HG03460 (cell line): ENCODE data around the gene FCER1A.
"Not testable (repeated sequence)": the region's sequence is repeated elsewhere in the genome, so short reads cannot be mapped to it uniquely, and the experiment has no call there.

Experiments
- ATAC-seq: cut with Tn5 transposase; IDR thresholded peaks from one replicate; pipeline ENCODE4 v1.9.1; 2021; ENCODE audit not compliant: unreplicated experiment

Gene FCER1A

DNA sequence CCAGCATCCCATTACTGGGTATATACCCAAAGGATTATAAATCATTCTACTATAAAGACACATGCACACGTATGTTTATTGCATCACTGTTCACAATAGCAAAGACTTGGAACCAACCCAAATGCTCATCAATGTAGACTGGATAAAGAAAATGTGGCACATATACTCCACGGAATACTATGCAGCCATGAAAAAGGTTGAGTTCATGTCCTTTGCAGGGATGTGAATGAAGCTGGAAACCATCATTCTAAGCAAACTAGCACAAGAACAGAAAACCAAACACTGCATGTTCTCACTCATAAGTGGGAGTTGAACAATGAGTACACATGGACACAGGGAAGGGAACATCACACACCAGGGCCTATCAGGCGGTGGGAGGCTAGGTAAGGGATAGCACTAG is 47.2 kb downstream of the FCER1A start:
- ATAC-seq: not testable (repeated sequence)

DNA sequence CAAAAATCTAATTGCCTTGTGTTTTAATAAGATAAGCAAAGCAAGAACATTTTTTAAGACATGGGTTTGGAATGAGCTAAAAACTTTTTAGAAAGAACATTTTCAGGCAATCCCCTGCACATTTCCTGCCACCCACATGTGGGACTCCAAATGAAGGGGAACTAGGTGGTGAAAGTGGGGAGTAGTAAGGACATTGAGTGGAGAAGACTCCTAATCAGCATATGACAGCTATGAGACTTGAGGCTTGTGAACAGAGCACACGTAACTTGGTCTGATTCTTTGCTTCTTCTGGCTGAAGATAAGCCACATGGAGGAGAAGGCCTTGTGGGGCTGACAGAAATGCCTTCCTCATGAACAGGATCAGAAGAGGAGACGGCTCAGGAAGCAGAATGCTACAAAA is 50.3 kb downstream of the FCER1A start:
- no peak for ATAC-seq
